Gastroesophageal sphincter (tissue), 3 donors: ENCODE results near the gene NUDT4.

ENCODE experiments used
- POLR2A ChIP-seq, 2 donors: fragments of 450-650 bp; IDR thresholded peaks; one replicate each; pipeline ENCODE4 v1.6.1; 2017; ENCODE audit warnings: antibody characterized with exemption in 2 of 2, mild to moderate bottlenecking in 2 of 2, moderate library complexity in 1 of 2
- TF ChIP-seq, protein P1 (sequence below), 4 experiments: fragments of 200-600 bp in 2 of 4; fragments of 450-650 bp in 2 of 4; sonication (generic) in 1 of 4; IDR thresholded peaks; one replicate each; pipeline ENCODE4 v1.5.1; 2017 to 2019; ENCODE audit warnings: antibody characterized with exemption in 4 of 4, mild to moderate bottlenecking in 2 of 4, moderate library complexity in 2 of 4

- TF ChIP-seq POLR2A (IDR thresholded peaks at IDR 0.05): no peak
- TF ChIP-seq, protein P1, sequence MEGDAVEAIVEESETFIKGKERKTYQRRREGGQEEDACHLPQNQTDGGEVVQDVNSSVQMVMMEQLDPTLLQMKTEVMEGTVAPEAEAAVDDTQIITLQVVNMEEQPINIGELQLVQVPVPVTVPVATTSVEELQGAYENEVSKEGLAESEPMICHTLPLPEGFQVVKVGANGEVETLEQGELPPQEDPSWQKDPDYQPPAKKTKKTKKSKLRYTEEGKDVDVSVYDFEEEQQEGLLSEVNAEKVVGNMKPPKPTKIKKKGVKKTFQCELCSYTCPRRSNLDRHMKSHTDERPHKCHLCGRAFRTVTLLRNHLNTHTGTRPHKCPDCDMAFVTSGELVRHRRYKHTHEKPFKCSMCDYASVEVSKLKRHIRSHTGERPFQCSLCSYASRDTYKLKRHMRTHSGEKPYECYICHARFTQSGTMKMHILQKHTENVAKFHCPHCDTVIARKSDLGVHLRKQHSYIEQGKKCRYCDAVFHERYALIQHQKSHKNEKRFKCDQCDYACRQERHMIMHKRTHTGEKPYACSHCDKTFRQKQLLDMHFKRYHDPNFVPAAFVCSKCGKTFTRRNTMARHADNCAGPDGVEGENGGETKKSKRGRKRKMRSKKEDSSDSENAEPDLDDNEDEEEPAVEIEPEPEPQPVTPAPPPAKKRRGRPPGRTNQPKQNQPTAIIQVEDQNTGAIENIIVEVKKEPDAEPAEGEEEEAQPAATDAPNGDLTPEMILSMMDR (IDR thresholded peaks at IDR 0.05): no peak
Observed at GRCh38 chr12:93363841-93364297, 13.9 kb upstream of the NUDT4 start.
